LHCN-M2 (cell line): Measurements from ENCODE around the gene UBE2G2. TPM values are rescaled to one million over a fixed set of nuclear protein-coding genes. Genes with fewer than 3 reads are reported as not detected.

Experiments used
- DNase-seq: peaks from one replicate; pipeline ENCODE4 v3.0.0-alpha.2; 2012; ENCODE audit warnings: low read depth
- total RNA-seq: library from RNA; depleted of rRNA; stranded (reverse); fragments of >200 nt; gene quantifications from 2 replicates; pipeline ENCODE4 v1.2.3, GENCODE V29; 2014

UBE2G2 gene
- total RNA-seq, 1 experiment from 2014 or later = 54.5 TPM

GRCh38 chr21:44791993-44792392 is 9.6 kb downstream of the UBE2G2 start:
- DNase-seq = no peak

DNA sequence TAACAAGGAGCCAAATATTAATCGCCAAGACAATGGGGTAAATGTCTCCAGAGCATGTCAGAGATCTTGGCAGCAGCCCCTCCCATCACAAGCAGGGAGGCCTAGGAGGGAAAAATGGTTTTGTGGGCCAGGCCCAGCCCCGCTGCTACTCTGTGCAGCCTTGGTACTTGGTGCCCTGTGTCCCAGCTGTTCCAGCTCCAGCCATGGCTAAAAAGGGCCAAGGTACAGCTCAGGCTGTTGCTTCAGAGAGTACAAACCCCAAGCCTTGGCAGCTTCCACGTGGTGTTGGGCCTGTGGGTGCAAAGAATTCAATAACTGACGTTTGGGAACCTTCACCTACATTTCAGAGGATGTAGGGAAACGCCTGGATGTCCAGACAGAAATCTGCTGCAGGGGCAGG is 10.4 kb downstream of the UBE2G2 start:
- no peak for DNase-seq

DNA sequence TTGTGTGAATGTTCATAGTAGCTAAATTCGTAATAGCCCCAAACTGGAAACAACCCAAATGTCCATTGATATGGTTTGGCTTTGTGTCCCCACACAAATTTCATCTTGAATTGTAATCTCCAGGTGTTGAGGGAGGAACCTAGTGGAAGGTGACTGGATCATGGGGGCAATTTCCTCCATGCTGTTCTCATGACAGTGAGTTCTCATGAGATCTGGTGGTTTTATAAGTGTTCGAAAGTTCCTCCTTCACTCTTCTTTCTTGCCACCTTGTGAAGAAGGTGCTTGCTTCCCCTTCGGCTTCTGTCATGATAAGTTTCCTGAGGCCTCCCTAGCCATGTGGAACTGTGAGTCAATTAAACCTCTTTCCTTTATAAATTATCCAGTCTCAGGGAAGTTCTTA is 11.3 kb downstream of the UBE2G2 start:
- no peak for DNase-seq

DNA sequence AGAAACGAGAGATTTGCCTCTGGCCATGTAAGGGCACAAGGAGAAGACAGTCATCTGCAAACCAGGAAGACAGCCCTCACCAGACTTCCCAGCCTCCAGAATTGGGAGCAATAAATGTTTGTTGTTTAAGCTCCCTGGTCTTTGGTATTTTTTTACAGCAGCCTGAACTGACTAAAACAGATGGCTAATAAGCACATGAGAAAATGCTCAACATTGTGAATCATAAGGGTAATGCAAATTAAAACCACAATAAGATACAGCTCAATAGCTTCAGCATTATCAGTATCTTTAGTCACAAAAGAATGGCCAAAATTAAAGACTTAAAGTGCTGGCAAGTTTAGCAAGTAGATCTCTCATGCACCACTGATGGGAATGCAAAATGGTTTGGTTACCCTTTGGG is 11.7 kb downstream of the UBE2G2 start:
- peak; percentile 77 for DNase-seq

- no peak for DNase-seq
Measured at GRCh38 chr21:44785620-44786335, 15.8 kb downstream of the UBE2G2 start.

- no peak for DNase-seq
Measured at GRCh38 chr21:44784810-44785209, 16.8 kb downstream of the UBE2G2 start.

GRCh38 chr21:44783020-44783696 is 18.5 kb downstream of the UBE2G2 start:
- DNase-seq = peak; percentile 30

DNA sequence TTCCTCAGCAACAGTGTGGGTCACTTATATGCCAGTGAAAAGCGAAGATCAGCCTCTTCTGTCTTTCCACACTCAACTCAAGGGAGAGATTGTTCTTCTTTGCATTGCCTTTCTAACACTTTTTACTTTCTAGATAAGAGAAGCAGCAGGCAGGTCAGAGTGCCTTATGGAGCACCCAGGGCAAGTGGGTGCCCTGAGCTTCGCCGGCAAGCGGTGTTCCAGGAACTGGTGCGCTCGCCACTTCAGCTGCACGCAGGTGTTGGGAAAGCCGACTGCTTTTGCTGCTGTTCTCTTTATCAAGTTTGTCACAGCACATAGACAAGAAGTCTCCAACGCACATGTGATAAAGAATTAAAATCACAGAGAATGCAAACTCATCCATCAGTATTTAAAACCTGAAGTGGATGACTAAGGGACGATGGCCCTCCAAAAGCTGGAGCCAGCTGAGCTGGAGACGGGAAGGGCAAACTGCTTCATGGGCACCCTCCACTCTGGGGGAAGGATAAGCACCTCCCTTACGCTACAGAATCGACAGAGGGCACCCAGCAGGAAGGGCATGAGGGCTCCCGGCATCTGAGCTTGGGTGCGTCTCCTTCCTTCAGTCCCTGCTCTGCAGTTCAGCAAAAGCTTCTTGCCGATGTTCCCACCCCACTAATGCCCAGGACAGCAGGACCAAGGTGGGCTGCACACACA is 20.7 kb downstream of the UBE2G2 start:
- no peak for DNase-seq

- DNase-seq = no peak
Measured at GRCh38 chr21:44780137-44780502, 21.5 kb downstream of the UBE2G2 start.

- DNase-seq = no peak
Measured at GRCh38 chr21:44779417-44780136, 22.0 kb downstream of the UBE2G2 start.

DNA sequence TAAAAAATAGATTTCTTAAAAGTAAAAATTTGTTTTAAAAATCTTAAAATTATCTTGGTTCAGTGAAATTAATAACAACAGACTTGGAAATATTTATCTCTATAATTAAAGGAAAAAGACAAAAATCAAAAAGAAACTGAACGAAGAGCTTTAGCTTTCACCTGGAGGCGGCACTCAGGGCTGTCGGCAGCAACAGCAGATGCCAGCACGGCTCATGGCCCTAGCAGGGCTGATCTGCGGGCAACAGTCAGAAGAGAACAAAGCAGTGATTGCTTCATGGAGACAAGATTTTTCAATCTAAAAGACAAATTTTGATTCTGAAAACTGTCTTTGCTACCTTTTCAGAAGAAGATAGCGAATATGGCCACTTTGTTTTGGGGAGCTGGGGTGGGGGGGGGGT is 22.6 kb downstream of the UBE2G2 start:
- no peak for DNase-seq

DNA sequence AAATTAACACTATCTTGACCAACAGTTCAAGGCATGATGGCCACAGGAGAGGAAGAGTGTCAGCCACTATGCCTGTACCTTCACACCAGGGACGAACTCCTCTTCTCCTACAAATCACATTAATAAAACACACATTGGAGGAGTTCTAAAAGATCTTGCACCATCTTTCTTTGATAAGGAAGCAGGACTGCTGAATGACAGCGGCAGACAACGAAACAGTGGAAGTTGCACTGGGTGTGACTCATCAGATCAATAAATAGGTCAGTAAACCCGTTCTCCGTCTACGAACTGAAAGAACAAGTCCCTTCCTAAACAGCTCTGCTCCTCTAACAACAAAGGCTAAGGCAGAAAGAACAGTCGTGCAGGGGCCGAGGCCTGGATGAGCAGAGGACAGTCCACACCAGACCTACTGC is 23.1 kb downstream of the UBE2G2 start:
- DNase-seq = no peak

- DNase-seq = no peak
Measured at GRCh38 chr21:44778094-44778493, 23.5 kb downstream of the UBE2G2 start.

DNA sequence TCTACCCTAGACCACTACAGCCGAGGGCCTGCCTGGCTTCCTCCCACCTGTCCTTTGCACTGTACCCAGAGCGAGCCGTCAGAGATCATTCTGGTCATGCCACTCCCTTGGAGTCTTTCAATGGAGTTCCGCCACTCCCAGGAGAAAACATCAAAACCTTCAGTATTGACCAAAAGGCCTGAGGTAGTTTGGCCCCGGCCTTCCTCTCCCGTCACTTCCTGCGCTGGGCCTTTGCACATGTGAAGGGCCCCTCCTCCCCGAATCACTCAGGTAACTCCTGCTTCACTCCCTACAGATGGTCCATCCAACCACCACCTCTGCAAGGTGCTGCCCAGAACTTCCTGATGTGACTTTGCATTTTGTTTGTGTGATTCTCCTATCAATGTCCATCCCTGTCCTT is 26.6 kb downstream of the UBE2G2 start:
- DNase-seq = no peak

GRCh38 chr21:44773291-44773932 is 28.2 kb downstream of the UBE2G2 start:
- DNase-seq = no peak

DNA sequence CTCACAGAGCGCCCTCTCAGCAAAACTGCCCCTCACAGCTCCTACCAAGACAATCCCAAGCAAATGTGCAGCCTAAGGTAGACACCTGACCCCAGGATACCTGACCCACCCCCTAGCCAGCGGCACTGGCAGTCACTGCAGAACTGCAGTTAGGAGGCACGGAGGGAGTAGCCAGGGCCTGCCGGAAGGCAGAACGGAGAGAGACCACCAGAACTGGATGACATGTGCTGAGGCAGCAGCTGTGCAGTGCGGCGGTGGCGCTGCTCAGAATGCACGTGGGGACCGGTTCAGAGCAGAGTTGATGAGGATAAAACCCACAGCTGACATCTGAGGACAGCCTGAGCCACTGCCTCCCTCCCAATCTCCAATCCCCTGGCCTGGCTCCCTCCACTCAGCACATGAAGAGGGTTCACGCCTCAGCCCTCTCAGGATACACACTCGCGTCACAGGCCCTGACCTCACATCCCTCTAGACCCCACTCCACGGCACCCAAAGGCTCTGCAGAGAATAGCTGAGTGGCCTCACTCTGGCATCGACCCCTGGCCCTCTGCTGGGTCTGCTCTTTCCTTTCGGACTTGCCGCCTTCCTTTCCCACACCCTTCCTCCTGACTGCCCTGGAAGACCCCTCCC is 29.6 kb downstream of the UBE2G2 start:
- no peak for DNase-seq

DNA sequence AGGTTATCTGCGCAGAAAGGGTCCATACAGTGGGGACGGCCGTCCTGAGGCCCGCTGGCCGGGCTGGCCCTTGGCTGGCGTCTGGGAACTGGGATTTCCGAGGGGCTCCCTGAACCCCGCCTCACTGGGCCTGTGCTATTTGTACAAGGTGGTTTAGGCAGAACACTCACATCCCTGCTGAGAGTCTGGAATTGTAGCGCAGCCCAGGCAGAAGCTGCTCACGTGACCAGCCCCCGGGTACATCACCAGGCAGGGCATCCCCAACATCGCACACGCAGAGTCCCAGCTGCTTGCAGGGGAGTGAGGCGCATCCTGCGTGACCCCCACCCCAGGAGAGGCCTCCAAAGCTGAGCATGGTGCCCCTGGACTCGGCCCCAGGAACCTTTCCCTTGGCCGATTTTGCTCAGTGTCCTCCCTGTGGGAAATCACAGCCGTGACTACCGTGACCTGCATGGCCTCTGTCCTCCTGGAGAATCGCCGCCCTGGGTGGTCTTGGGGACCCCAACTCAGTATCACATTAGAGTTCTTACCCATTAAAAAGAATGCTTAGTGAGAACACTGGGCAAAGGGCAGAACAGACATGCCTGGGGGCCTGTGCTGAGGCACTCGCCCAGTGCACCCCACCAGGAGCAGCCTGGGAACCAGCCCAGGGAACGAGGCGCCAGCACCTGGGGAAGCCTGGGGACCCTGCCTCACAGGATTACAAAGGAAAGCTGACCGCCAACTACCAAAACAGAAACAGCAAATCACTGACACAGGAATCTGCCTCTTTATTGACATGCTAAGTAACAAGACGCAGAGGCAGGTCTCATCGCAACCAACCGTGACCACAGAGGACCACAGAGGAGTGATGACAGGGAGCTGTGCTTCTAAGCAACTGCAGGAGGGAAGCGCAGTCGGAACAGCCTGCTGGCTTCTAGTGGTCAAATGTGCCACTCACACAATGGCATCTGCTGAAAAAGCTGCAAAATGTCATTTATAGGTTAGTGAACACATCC is 33.5 kb downstream of the UBE2G2 start:
- no peak for DNase-seq

DNA sequence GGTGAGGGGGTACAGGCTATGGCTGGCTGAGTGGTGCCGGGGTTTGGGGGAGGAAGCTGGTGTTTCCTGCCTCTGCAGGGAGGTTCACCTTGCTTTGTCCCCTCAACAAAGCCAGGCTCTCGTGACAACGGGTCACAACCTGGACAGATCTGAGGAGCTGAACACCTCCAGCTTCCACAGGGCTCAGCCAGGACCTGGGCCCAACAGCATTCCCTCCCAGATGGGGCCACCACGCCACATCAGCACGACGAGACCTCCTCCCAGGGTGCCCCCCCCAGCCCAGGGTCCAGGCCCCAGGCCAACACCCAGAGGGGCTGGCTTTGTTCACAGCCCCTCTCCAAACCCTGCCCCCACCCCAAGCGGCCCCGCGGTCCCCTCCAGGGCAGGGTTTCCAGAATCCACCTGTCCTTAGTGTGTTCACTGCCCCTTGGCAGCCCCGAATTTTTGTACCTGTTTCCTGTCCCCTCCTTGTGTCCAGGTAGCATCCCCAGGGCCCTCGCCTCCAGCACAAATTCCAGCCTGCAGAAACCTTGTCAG is 34.7 kb downstream of the UBE2G2 start:
- DNase-seq = no peak

GRCh38 chr21:44766014-44766817 is 35.4 kb downstream of the UBE2G2 start:
- DNase-seq = no peak
